Measurements from ENCODE around the gene DPM1.

The DPM1 gene

GRCh38 chr20:50911716-50912115 lies 46.6 kb downstream of the DPM1 start:
- no peak for DNase-seq (ENCODE audit: low read depth, low spot score)
- no peaks in the 10 kb centered on the region for H3K9me3 ChIP-seq (ENCODE audit: insufficient read depth, low read length)
- H3K36me3 ChIP-seq (ENCODE audit: insufficient read depth, insufficient read length, low read length): peaks cover 50% of the 10 kb centered on the region
- H3K27me3 ChIP-seq (ENCODE audit: insufficient read depth, insufficient read length): no peaks in the 10 kb centered on the region
- H3K9ac ChIP-seq (ENCODE audit: insufficient read length, low read depth): no peak overlapping the region
- H3K4me1 ChIP-seq (ENCODE audit: insufficient read depth, insufficient read length): no peaks in the 10 kb centered on the region
- TF ChIP-seq YY1 (IDR thresholded peaks at IDR 0.05; ENCODE audit: insufficient read depth, insufficient read length) (no peak), SUZ12 (IDR thresholded peaks at IDR 0.05; ENCODE audit: extremely low read depth, insufficient read depth, insufficient read length) (no peak), ZNF274 (IDR thresholded peaks at IDR 0.05; ENCODE audit: low read depth, low read length) (no peak)
- H3K4me3 ChIP-seq (ENCODE audit: insufficient read length, low read depth): no peak overlapping the region

- DNase-seq (ENCODE audit: low read depth, low spot score): no peak
- no peaks in the 10 kb centered on the region for H3K4me1 ChIP-seq (ENCODE audit: insufficient read depth, insufficient read length)
- H3K36me3 ChIP-seq (ENCODE audit: insufficient read depth, insufficient read length, low read length): peaks cover 43% of the 10 kb centered on the region
Observed at GRCh38 chr20:50911030-50911429, 47.3 kb downstream of the DPM1 start.

GRCh38 chr20:50909413-50909812 lies 48.9 kb downstream of the DPM1 start:
- no peak for TF ChIP-seq YY1 (IDR thresholded peaks at IDR 0.05; ENCODE audit: insufficient read depth, insufficient read length)
- no peak for TF ChIP-seq ZNF274 (IDR thresholded peaks at IDR 0.05; ENCODE audit: low read depth, low read length)
- TF ChIP-seq SUZ12 (IDR thresholded peaks at IDR 0.05; ENCODE audit: extremely low read depth, insufficient read depth, insufficient read length): no peak
- H3K4me1 ChIP-seq (ENCODE audit: insufficient read depth, insufficient read length): no peaks in the 10 kb centered on the region
- H3K9me3 ChIP-seq (ENCODE audit: insufficient read depth, low read length): no peaks in the 10 kb centered on the region
- H3K36me3 ChIP-seq (ENCODE audit: insufficient read depth, insufficient read length, low read length): peaks cover 46% of the 10 kb centered on the region
- H3K4me3 ChIP-seq (ENCODE audit: insufficient read length, low read depth): no peak overlapping the region
- no peak overlapping the region for H3K9ac ChIP-seq (ENCODE audit: insufficient read length, low read depth)
- no peaks in the 10 kb centered on the region for H3K27me3 ChIP-seq (ENCODE audit: insufficient read depth, insufficient read length)
- no peak for DNase-seq (ENCODE audit: low read depth, low spot score)

More at GRCh38 chr20:50911030-50911429, 47.3 kb downstream of the DPM1 start:
- no peak overlapping the region for H3K9ac ChIP-seq (ENCODE audit: insufficient read length, low read depth)
- TF ChIP-seq SUZ12 (IDR thresholded peaks at IDR 0.05; ENCODE audit: extremely low read depth, insufficient read depth, insufficient read length) (no peak), YY1 (IDR thresholded peaks at IDR 0.05; ENCODE audit: insufficient read depth, insufficient read length) (no peak), ZNF274 (IDR thresholded peaks at IDR 0.05; ENCODE audit: low read depth, low read length) (no peak)
- H3K9me3 ChIP-seq (ENCODE audit: insufficient read depth, low read length): no peaks in the 10 kb centered on the region
- H3K4me3 ChIP-seq (ENCODE audit: insufficient read length, low read depth): no peak overlapping the region
- no peaks in the 10 kb centered on the region for H3K27me3 ChIP-seq (ENCODE audit: insufficient read depth, insufficient read length)

DNA sequence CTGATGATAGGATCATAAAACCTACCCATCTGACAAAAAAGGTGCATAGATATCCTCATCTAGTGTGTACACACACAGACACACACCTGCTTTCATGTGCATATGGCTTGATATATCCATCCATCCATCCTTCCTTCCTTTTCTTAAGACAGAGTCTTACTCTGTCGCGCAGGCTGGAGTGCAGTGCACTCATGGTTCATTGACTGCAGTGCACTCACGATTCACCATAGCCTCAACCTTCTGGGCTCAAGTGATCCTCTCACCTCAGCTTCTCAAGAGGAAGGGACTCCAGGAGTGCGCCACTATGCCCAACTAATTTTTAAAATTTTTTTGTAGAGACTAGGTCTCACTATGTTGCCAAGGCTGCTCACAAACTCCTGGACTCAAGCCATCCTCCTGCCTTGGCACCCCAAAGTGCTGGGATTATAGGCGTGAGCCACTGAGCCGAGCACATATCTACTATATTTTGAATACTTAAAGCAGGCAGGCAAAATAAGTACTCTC lies 54.2 kb downstream of the DPM1 start:
- no peak for DNase-seq (ENCODE audit: low read depth, low spot score)
- Histone ChIP-seq H3K9ac (ENCODE audit: insufficient read length, low read depth) (no peak overlapping the region), H3K27me3 (ENCODE audit: insufficient read depth, insufficient read length) (no peaks in the 10 kb centered on the region), H3K4me3 (ENCODE audit: insufficient read length, low read depth) (no peak overlapping the region), H3K9me3 (ENCODE audit: insufficient read depth, low read length) (no peaks in the 10 kb centered on the region), H3K4me1 (ENCODE audit: insufficient read depth, insufficient read length) (no peaks in the 10 kb centered on the region), H3K36me3 (ENCODE audit: insufficient read depth, insufficient read length, low read length) (peaks cover 70% of the 10 kb centered on the region)
- TF ChIP-seq ZNF274 (IDR thresholded peaks at IDR 0.05; ENCODE audit: low read depth, low read length): no peak

DNA sequence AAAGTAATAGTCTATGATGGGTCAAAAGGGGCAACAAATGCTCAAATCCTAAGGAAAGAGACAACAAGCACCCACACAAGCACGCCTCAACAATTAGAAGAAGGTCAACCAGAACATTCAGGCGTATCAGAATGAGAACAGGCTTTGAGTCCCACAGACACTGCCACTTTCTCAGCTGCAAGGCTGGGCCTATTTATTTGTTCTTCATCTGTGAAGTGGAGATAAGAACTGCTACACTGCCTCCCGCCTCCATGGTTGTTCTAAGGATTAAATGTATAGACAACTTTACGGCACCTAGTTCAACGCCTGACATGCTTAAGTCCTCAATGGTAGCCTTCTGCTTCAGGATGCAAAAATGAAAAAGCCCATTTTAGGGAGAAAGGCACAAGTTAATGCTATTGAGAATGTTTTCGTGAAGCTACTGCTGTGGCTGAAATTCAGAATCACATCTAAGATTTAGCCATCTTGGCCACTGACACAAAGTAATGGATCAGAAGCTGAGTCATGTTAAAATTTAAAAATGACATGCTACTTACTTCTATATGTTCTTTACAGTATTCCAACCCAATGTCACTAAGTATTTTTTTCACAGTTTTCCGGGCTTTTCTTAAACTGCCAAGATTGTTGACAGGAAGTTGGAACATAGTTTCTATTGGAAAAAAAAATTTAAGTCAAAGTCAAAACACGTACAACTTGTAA lies 54.8 kb downstream of the DPM1 start:
- H3K36me3 ChIP-seq (ENCODE audit: insufficient read depth, insufficient read length, low read length): peaks cover 76% of the 10 kb centered on the region
- H3K9ac ChIP-seq (ENCODE audit: insufficient read length, low read depth): no peak overlapping the region
- H3K27me3 ChIP-seq (ENCODE audit: insufficient read depth, insufficient read length): no peaks in the 10 kb centered on the region
- TF ChIP-seq YY1 (IDR thresholded peaks at IDR 0.05; ENCODE audit: insufficient read depth, insufficient read length) (no peak), SUZ12 (IDR thresholded peaks at IDR 0.05; ENCODE audit: extremely low read depth, insufficient read depth, insufficient read length) (no peak), ZNF274 (IDR thresholded peaks at IDR 0.05; ENCODE audit: low read depth, low read length) (no peak)
- H3K4me3 ChIP-seq (ENCODE audit: insufficient read length, low read depth): no peak overlapping the region
- H3K4me1 ChIP-seq (ENCODE audit: insufficient read depth, insufficient read length): no peaks in the 10 kb centered on the region
- no peak for DNase-seq (ENCODE audit: low read depth, low spot score)
- H3K9me3 ChIP-seq (ENCODE audit: insufficient read depth, low read length): no peaks in the 10 kb centered on the region

DNA sequence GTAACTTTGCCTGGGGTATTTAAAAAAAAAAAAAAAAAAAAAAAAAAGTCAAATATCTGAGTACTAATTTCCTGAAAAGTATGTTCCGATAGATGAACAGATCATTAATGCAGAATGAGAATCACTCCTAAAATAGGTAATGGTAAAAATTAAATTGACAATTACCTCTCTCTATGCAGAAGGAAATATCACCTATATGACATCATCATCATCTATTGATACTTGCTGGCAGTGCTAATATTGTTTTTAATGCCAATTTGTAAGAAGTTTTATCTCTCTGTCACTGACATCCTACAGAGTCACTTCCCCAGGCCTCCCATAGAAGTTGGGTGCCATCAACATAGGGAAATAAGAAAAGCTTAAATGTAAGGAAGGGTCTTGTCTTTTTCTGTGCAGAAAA lies 57.0 kb downstream of the DPM1 start:
- no peaks in the 10 kb centered on the region for H3K9me3 ChIP-seq (ENCODE audit: insufficient read depth, low read length)
- H3K36me3 ChIP-seq (ENCODE audit: insufficient read depth, insufficient read length, low read length): peaks cover 86% of the 10 kb centered on the region
- H3K27me3 ChIP-seq (ENCODE audit: insufficient read depth, insufficient read length): no peaks in the 10 kb centered on the region
- H3K4me3 ChIP-seq (ENCODE audit: insufficient read length, low read depth): no peak overlapping the region
- no peak for DNase-seq (ENCODE audit: low read depth, low spot score)
- no peaks in the 10 kb centered on the region for H3K4me1 ChIP-seq (ENCODE audit: insufficient read depth, insufficient read length)
- H3K9ac ChIP-seq (ENCODE audit: insufficient read length, low read depth): no peak overlapping the region
- TF ChIP-seq ZNF274 (IDR thresholded peaks at IDR 0.05; ENCODE audit: low read depth, low read length) (no peak), SUZ12 (IDR thresholded peaks at IDR 0.05; ENCODE audit: extremely low read depth, insufficient read depth, insufficient read length) (no peak), YY1 (IDR thresholded peaks at IDR 0.05; ENCODE audit: insufficient read depth, insufficient read length) (no peak)

DNA sequence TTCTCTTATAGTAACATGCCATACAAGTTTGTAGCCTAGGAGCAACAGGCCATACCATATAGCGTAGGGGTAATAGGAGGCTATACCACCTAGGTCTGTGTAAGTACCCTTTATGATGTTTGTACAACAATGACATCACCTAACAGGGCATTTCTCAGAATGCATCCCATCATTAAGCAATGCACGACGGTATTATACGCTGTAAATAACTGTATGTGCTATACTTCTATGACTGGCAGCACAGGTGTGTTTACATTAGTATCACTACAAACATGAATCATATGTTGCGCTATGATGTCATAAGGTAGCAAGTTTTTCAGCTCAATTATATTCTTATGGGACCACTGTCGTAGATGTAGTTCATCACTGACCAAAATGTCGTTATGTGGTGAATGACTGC lies 58.1 kb downstream of the DPM1 start:
- H3K36me3 ChIP-seq (ENCODE audit: insufficient read depth, insufficient read length, low read length): peaks cover 96% of the 10 kb centered on the region
- H3K4me1 ChIP-seq (ENCODE audit: insufficient read depth, insufficient read length): no peaks in the 10 kb centered on the region
- no peak overlapping the region for H3K4me3 ChIP-seq (ENCODE audit: insufficient read length, low read depth)
- H3K9me3 ChIP-seq (ENCODE audit: insufficient read depth, low read length): no peaks in the 10 kb centered on the region
- TF ChIP-seq YY1 (IDR thresholded peaks at IDR 0.05; ENCODE audit: insufficient read depth, insufficient read length) (no peak), SUZ12 (IDR thresholded peaks at IDR 0.05; ENCODE audit: extremely low read depth, insufficient read depth, insufficient read length) (no peak), ZNF274 (IDR thresholded peaks at IDR 0.05; ENCODE audit: low read depth, low read length) (no peak)
- no peak for DNase-seq (ENCODE audit: low read depth, low spot score)
- H3K27me3 ChIP-seq (ENCODE audit: insufficient read depth, insufficient read length): no peaks in the 10 kb centered on the region
- no peak overlapping the region for H3K9ac ChIP-seq (ENCODE audit: insufficient read length, low read depth)
